ENCODE data around the gene BPIFB6. TPM values are rescaled to one million over a fixed set of nuclear protein-coding genes. Genes with fewer than 3 reads are reported as not detected.
A peak's percentile ranks its signal among the peaks of the same experiment; 100 is the strongest.

Gene BPIFB6
- total RNA-seq, 6 donors from 2014 or later: not detected

GRCh38 chr20:33008336-33009213 lies 22.9 kb upstream of the BPIFB6 start:
- no peak overlapping the region for H3K27ac ChIP-seq
- ATAC-seq (ENCODE audit: low FRiP score in 2 of 2) (no peak), DNase-seq (no peak)
- H3K4me1 ChIP-seq: peaks cover 0 to 2% (median 0%) of the 10 kb centered on the region in 4 donors
- no peak overlapping the region for H3K4me3 ChIP-seq
- H3K9me3 ChIP-seq: peaks cover 0 to 3% (median 0%) of the 10 kb centered on the region in 4 donors
- no peaks in the 10 kb centered on the region for H3K27me3 ChIP-seq
- TF ChIP-seq, protein P1, sequence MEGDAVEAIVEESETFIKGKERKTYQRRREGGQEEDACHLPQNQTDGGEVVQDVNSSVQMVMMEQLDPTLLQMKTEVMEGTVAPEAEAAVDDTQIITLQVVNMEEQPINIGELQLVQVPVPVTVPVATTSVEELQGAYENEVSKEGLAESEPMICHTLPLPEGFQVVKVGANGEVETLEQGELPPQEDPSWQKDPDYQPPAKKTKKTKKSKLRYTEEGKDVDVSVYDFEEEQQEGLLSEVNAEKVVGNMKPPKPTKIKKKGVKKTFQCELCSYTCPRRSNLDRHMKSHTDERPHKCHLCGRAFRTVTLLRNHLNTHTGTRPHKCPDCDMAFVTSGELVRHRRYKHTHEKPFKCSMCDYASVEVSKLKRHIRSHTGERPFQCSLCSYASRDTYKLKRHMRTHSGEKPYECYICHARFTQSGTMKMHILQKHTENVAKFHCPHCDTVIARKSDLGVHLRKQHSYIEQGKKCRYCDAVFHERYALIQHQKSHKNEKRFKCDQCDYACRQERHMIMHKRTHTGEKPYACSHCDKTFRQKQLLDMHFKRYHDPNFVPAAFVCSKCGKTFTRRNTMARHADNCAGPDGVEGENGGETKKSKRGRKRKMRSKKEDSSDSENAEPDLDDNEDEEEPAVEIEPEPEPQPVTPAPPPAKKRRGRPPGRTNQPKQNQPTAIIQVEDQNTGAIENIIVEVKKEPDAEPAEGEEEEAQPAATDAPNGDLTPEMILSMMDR (IDR thresholded peaks at IDR 0.05): no peak
- TF ChIP-seq POLR2A (IDR thresholded peaks at IDR 0.05) (no peak), EP300 (IDR thresholded peaks at IDR 0.05) (no peak), POLR2AphosphoS5 (IDR thresholded peaks at IDR 0.05) (no peak)
- WGBS, 2 donors: 92% methylated on average over 11 to 23 of the region's 23 CpGs
- no peaks in the 10 kb centered on the region for H3K36me3 ChIP-seq

DNA sequence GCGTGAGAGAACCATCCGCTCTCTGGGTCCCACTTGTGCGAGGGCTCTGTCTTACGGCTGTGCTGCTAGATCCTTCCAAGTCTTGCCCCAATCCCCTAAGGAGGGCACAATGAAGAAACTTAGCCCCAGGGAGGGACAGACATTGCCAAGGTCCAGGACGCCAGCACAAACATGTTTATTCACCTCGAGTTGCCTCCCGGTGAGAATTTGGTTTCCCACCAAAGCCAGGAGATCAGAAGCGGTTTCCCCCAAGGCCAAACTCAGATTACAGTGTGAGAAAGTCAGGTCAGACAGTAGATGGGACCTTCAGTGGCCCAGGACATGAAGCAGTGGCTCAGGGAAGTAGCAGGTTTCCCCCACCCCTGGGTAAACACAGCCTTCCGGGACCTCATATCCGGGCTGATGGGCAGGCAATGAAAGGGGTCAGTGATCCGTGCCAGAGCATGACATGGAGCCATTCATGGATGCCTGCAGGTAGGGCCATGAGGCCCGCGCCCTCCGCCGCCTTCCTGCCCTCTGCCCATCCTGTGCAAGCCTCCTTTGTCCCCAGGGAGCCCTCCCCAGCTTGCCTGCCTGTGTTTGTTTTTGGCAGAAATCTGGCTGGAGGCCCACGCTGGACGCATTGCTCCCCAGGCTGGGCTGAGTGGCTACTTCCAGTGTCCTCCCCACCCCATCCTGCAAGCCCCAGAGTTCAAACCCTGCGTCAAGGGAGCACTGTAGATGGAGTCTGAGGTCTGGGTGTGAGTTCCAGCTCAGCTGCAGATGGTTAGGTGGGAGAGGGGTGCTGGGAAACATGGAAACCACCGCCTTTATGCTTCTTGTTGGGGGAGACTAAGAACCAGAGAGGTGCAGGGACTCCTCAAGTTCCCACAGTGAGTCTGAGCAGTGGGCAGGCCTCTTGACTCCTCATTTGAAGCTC lies 22.0 kb upstream of the BPIFB6 start:
- Histone ChIP-seq H3K27ac (no peak overlapping the region), H3K4me3 (no peak overlapping the region), H3K4me1 (peaks cover 0 to 2% (median 0%) of the 10 kb centered on the region in 4 donors), H3K36me3 (no peaks in the 10 kb centered on the region), H3K9me3 (peaks cover 0 to 3% (median 0%) of the 10 kb centered on the region in 4 donors), H3K27me3 (no peaks in the 10 kb centered on the region)
- DNase-seq: peak in 1 of 2 donors; percentile 74
- TF ChIP-seq, protein P1 (IDR thresholded peaks at IDR 0.05): no peak
- TF ChIP-seq POLR2AphosphoS5 (IDR thresholded peaks at IDR 0.05) (no peak), EP300 (IDR thresholded peaks at IDR 0.05) (no peak), POLR2A (IDR thresholded peaks at IDR 0.05) (no peak)
- no peak for ATAC-seq (ENCODE audit: low FRiP score in 2 of 2)
- 60 to 80% methylated on average over 9 to 19 of the region's 19 CpGs for WGBS, 2 donors

DNA sequence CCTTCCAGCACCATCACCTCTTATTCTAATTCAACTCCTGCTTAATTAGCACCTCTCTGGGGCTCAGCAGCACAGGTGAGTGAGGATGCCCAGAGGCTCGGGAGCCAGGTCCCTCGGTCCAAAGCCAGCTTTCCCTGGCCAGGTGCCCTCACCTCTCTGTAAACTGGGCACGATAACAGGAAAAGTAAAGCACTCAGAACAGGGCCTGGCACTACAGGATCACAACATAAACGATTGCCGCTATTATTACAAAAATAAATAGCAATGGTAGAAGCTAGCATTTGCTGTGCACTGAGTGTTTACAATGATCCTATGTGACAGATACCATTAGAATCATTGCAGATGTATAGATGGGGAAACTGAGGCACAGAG lies 21.3 kb upstream of the BPIFB6 start:
- Histone ChIP-seq H3K36me3 (no peaks in the 10 kb centered on the region), H3K27ac (no peak overlapping the region), H3K4me3 (no peak overlapping the region), H3K9me3 (peaks cover 0 to 1% (median 0%) of the 10 kb centered on the region in 4 donors), H3K4me1 (peaks cover 0 to 2% (median 0%) of the 10 kb centered on the region in 4 donors), H3K27me3 (no peaks in the 10 kb centered on the region)
- DNase-seq: no peak
- TF ChIP-seq POLR2AphosphoS5 (IDR thresholded peaks at IDR 0.05) (no peak), POLR2A (IDR thresholded peaks at IDR 0.05) (no peak), EP300 (IDR thresholded peaks at IDR 0.05) (no peak)
- TF ChIP-seq, protein P1 (IDR thresholded peaks at IDR 0.05): no peak
- WGBS, 2 donors: 56 to 83% methylated on average over 5 of the region's 5 CpGs
- ATAC-seq (ENCODE audit: low FRiP score in 2 of 2): no peak

DNA sequence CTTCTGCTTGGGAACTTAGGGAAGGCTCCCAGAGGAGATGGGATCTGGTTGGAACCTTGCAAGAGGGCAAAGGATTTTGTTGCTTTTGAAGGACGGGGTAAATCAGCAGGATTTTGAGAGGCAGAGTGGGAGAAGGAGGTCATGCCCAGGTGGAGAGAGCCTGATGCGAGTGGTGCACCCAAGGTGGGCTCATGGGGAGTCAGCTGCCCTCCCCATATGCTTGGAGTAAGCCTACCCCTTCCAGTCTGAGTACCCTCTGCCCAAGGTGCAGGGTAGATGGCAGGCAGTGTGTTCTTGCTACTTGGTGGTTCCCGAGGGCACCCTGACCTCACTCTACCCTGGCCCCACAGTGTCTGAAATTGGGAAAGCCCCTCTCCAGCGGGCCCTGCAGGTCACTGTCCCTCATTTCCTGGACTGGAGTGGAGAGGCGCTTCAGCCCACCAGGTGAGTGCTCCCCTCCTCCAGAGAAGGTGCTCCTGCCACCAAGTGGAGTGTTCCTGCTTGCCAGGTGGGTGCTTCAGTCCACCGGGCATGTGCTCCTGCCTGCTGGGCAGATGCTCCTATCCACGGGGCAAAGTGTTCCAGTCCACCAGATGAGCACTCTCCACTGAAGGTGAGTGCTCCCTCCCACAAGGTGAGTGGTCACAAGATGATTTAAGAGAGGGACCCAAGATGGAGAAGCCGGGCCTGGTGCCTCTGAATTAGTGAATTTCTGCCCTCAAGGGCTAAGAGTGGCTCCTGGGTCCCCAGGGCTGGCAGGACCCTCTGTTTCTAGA lies 20.6 kb upstream of the BPIFB6 start:
- no peak for TF ChIP-seq POLR2A (IDR thresholded peaks at IDR 0.05)
- no peak for DNase-seq
- Histone ChIP-seq H3K9me3 (no peaks in the 10 kb centered on the region), H3K36me3 (no peaks in the 10 kb centered on the region), H3K4me1 (peaks cover 0 to 2% (median 0%) of the 10 kb centered on the region in 4 donors), H3K27ac (no peak overlapping the region), H3K27me3 (no peaks in the 10 kb centered on the region), H3K4me3 (no peak overlapping the region)
- WGBS, 2 donors: 82 to 84% methylated on average over 5 to 8 of the region's 8 CpGs
- ATAC-seq (ENCODE audit: low FRiP score in 2 of 2): no peak
